Activated CD4-positive, CD25-positive, alpha-beta regulatory T cell treated with anti-CD3 and anti-CD28 coated beads, Interleukin-2, amount 50 U/mL, for 16 hours (primary cell): ENCODE results near the gene INSC.

Experiments
- DNase-seq: peaks from one replicate; pipeline ENCODE4 v3.0.0-alpha.2; 2020; ENCODE audit warnings: low read depth, low spot score

The INSC gene

DNA sequence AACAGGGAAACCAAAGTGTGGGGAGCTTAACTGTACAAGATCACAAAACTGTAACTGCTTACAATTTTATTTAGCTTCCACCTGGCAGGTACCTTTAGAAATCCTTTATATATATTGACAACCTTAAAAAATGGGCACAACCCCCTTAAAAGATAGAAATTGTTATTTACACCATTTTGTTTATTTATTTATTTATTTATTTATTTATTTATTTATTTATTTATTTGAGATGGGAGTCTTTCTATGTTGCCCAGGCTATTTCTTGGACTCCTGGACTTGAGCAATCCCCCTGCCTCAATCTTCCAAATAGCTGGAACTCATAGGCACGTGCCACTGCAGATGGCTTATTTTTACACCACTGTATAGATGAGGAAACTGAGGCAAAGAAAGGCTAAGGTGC is 74.5 kb downstream of the INSC start:
- DNase-seq, result no peak

GRCh38 chr11:15189641-15190365 is 75.1 kb downstream of the INSC start:
- DNase-seq, result no peak

DNA sequence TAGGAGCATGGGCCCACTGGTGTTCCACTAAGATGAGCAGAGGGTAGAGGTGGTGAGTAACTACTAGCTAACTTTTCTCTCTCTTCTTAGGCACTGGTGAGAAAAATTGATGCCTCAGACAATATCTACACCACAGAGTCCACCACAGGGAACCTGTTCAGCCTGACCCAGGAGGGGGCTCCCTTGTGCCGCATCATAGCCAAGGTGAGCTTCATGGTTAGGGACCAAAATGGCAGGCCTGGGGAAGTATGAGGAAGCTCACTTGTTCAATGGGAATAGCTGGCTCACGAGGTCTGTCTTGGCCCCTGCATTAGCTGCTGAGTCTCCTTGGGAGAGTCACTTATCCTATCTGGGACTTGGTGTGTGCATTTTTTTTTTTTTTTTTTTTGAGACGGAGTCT is 75.9 kb downstream of the INSC start:
- DNase-seq, result no peak

DNA sequence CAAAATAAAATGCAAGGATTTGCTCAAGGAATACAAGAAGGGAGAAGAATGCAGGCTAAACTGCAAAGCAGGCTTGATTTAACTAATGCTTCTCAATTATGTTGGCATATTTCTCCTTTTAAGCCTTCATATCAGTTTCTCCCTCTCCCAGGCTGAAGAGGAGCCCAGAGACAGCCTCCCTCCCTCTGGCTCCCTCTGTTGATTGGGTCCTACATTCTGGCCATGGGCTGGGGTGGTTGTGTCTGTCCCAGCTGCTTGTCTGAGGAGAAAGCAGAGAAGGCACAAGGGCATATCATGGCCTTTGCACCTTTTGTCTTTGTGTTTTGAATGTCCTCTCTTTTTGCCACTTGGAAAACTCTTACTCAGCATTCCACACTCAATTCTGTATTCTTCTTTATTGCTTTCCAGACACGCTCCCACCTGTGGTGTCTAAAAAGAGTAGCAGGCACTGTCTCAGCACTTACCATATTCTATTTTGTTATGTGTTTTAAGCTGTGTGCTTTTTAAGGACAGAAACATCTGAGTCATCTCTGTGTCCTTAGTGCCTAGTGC is 77.4 kb downstream of the INSC start:
- no peak for DNase-seq

DNA sequence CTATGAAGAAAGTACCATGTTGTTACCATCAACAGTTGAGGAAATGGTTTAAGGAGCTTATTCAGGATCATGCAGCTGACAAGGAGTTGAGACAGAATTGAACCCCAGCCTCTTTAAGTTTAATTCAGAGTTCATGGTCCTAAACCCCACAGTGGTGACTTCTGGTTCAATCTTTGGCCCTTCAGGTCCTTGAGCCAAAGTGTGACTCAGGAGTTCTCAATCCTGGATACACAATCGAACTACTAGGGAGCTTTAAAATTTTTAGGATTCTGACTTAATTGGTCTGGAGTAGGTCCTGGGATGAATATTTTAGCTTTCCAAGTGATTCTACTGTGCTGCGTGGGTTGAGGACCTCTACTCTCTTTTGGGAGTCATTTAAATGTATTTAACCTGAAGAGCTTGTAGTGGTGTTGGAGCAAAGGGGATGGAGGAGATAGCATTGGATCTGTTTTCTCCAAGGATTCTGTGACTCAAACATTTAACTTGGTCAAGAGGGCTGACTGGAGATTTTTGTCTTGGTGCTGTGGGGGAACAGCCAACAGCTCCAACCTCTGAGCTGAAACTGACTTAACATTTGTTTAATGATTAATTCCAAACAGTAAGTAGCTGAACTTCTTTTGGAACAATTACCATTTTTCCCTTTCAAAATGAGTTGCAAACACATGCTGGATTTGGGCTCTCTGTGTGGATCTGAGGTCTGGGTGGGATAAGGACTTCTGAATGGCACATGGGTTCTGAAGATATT is 80.1 kb downstream of the INSC start:
- DNase-seq, result no peak

- no peak for DNase-seq
Measured at GRCh38 chr11:15195454-15196200, 80.9 kb downstream of the INSC start.

DNA sequence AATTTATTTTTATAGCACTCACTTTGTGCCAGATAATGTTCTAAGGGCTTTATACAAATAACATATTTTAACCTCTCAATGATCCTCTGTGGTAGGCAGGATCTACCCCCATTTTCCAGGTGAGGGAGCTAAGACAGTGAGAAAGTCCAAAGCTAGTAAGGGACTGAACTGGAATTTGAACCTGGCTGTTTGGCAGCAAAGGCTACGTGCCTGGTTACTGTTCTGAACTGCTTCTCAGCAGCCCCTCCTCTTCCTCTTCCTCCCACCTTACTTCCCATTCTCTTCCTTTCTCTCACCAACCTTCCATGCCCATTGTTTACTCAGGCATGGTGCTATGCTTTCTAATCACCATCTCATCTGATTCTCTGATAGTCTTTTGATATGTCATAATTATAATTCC is 82.0 kb downstream of the INSC start:
- DNase-seq, result no peak

DNA sequence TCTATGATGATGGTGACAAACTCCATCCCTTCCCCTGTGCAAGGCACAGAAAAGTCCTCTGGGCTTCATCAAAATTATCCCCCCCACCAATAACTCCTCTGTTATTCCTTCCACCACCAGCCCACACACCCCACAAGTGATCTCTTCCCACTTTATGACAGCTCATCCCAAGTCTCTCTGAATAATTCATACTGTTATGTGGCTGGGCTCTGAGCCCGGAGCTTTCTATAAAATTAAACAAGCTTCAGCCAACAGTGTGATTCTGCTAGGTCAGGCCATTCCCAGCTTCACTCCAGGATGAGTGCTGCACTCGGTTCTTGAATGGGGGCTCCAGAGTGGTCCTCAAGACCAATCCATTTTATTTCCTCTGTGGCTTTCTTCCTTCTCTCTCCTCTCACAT is 83.0 kb downstream of the INSC start:
- DNase-seq, result no peak

DNA sequence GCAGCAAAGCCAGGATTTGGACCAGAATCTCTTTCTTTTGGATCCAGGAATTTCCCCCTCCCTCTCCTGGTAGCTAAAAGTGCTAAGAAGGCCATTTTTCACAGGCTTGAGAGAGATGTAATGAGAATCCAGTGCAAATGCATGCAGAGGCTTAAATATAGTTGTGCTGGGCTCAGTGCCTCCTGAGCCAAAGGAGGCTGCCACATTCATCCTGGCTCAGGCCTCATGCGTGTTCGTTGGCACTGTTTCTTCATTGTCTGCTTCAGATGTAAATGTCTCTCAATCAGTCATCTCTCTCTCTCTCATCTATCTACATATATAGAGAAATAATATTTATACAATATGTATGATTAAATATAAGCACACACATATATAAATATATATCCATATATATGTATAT is 83.6 kb downstream of the INSC start:
- no peak for DNase-seq

GRCh38 chr11:15199693-15200092 is 85.0 kb downstream of the INSC start:
- DNase-seq, result no peak

DNA sequence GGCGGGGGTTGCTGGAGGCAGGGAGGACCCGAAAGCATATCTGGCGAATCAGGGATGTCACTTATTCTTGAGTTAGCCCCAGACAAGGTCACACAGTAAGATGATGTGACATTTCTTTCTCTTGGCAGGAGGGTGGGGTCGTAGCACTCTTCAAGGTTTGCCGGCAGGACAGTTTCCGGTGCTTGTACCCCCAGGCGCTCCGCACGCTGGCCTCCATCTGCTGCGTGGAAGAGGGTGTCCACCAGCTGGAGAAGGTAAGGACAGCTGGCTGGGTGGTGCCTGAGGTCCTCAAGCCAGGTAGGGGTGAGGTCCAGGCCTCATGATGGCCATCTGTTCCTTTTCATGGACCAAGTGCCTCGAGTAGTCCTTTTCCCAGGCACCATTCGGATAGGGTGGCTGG is 86.0 kb downstream of the INSC start:
- no peak for DNase-seq

GRCh38 chr11:15201586-15201985 is 86.9 kb downstream of the INSC start:
- no peak for DNase-seq

- no peak for DNase-seq
Measured at GRCh38 chr11:15202626-15203025, 87.9 kb downstream of the INSC start.

DNA sequence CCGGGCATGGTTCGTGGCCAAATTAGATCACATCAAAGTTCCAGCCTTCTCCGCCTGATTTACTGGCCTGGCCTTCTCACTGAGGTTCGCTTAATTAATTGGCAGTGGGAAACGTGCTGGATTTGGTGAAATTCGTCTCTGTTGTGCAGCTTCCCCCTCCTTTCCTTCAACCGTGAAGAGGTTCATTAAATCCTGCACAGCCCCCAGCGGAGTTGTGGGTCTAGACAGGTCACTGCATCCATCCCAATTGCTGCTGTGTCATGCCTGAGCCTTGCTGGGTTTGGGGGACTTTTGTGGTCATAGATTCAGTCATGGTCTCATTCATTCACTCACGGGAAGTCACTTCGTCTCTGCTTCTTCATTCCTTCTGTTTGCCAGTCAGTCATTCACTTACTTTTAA is 90.0 kb downstream of the INSC start:
- no peak for DNase-seq

GRCh38 chr11:15206791-15207190 is 92.1 kb downstream of the INSC start:
- DNase-seq, result no peak

GRCh38 chr11:15208378-15209222 is 93.9 kb downstream of the INSC start:
- DNase-seq, result peak; percentile 53

GRCh38 chr11:15212876-15213275 is 98.2 kb downstream of the INSC start:
- no peak for DNase-seq

DNA sequence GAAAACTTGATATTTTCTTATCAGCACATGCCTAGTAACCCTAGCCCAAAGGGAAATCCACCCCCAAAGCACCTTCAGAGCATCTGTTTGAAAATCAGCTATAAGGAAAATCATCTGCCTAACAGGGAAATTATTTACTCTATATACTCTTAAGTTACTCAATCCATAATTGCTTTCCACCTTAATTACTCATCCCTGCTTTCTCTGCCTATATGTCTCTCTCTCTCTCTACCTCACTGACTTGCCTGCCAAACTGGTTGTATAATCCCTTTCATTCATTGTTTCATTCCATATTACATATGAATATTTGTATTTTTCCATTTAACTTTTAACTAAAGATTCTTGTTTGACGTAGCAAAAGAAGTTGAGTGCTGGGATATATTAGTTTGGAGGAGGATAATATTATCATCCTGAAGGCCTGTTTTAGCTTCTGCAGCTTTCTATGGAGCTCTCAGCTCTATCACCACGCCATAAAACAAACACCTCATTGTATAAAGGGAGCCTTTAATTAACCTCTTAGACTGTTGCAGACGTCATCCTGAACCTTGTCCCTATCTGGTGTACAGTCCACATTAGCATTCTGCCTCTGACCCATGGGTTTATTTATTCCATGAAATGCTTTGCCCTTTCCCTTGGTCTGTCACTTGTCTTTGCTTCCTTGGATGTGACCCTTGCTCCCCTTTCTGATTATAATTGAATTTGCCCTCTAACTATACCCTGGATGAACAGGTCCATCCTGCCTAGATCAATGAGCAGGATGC is 98.9 kb downstream of the INSC start:
- no peak for DNase-seq

DNA sequence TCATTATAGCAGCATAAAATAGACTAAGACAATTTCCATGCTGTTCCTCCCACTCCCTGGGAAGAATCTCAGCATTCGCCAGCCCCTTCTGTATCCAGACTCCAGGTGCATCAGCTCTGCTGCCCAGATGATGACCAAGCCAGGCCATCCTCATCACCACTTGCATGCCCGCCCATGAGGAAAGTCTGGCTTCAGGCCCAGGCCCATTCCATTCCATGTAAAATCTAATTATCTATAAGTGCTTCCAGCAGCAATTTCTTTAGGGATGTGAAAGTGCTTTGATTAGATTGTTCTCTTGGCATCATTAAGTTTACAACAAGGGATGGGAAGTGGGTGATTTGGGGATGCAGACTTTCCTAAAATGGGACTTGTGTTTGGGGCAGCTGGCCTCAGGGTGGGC is 100.3 kb downstream of the INSC start:
- DNase-seq, result no peak

DNA sequence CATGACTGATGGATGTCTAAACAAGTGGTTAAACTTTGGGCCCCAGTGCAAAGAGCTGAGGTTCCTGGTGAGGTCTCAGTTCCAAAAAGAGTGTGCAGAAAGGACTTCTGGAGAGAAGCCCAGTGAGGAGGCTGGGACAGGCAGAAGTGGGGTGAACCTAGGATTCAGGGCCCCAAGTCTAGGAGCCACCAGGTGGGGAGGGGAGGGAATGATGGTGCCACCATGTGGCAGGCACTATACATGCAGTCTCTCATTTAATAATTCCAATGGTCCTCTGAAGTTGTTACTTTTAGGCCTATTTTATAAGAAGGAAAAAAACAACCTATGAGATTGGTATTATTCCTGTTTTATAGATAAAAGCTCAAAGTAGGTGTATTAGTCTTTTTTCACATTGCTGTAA is 102.0 kb downstream of the INSC start:
- DNase-seq, result no peak

GRCh38 chr11:15217416-15217815 is 102.7 kb downstream of the INSC start:
- no peak for DNase-seq
